HFF-Myc (cell line): ENCODE results near the gene POC1B.

Source experiments
- DNase-seq: peaks from one replicate; pipeline ENCODE4 v3.0.0-alpha.2; 2011; ENCODE audit warnings: low read depth; ENCODE audit errors: extremely low read depth
- H3K4me3 ChIP-seq: replicated peaks from 2 replicates; pipeline ENCODE4 v1.5.1; 2011; ENCODE audit warnings: low read depth, mild to moderate bottlenecking, control low read depth, low read length
- TF ChIP-seq, protein P1 (sequence below): IDR thresholded peaks from 2 replicates; pipeline ENCODE4 v1.5.1; 2012; ENCODE audit warnings: mild to moderate bottlenecking, low read depth, low read length, control low read depth; ENCODE audit errors: missing control alignments

The POC1B gene

GRCh38 chr12:89539426-89540223, 13.8 kb upstream of the POC1B start:
- H3K4me3 ChIP-seq, result no peak overlapping the region
- TF ChIP-seq, protein P1, sequence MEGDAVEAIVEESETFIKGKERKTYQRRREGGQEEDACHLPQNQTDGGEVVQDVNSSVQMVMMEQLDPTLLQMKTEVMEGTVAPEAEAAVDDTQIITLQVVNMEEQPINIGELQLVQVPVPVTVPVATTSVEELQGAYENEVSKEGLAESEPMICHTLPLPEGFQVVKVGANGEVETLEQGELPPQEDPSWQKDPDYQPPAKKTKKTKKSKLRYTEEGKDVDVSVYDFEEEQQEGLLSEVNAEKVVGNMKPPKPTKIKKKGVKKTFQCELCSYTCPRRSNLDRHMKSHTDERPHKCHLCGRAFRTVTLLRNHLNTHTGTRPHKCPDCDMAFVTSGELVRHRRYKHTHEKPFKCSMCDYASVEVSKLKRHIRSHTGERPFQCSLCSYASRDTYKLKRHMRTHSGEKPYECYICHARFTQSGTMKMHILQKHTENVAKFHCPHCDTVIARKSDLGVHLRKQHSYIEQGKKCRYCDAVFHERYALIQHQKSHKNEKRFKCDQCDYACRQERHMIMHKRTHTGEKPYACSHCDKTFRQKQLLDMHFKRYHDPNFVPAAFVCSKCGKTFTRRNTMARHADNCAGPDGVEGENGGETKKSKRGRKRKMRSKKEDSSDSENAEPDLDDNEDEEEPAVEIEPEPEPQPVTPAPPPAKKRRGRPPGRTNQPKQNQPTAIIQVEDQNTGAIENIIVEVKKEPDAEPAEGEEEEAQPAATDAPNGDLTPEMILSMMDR, result no peak
- DNase-seq, result no peak

GRCh38 chr12:89538897-89539296, 13.1 kb upstream of the POC1B start:
- TF ChIP-seq, protein P1, result no peak
- H3K4me3 ChIP-seq, result no peak overlapping the region
- DNase-seq, result no peak

DNA sequence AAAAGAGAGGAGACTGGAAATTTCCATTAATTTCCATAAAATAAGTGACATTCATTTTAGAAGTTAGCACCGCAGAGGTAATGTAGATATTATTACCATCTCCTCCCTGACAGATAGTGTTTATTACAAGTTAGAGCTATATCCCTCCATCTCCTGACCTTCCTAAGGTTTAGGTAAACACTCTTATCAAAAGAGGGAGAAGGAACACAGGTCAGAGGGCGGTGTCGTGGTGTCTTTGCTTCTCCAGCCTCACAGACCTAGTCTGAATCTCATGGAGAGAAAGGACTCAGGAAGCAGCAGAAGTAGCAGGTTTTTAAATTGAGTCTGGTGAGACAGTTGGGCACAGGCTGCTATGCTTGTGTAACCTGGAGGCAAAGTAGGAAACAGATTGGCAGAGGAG, 11.5 kb upstream of the POC1B start:
- no peak overlapping the region for H3K4me3 ChIP-seq
- no peak for DNase-seq
- TF ChIP-seq, protein P1, result no peak

DNA sequence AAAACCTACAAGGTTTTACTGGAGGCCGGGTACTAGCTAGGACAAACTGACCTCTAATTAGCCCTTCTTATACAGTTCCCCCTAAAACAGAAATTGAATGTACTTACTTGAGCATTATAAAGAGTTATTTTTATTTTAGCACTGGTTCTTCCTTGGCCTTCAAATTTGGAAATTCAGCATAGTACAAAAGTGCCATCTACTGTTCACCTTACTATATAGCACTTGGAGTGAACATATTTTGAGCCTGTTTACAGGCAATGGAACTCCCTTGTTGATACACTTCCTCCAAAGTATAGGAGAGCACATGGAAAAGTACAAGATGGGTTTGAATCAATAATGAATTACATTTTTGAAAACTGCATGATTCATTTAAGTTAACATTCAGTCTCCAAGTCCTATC, 3.9 kb upstream of the POC1B start:
- no peak for DNase-seq
- H3K4me3 ChIP-seq, result no peak overlapping the region
- TF ChIP-seq, protein P1, result peak; percentile 55

DNA sequence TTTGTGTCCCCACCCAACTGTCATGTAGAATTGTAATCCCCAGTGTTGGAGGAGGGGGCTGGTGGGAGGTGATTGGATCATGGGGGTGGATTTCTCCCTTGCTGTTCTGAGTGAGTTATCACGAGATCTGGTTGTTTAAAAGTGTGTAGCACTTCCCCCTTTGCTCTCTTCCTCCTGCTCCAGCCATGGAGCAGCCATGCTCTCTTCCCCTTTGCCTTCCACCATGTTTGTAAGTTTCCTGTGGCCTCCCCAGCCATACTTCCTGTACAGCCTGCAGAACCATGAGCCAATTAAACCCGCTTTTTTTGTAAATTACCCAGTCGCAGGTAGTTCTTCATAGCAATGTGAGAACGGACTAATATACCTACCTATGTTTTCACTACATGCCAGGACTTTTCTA, 2.6 kb upstream of the POC1B start:
- H3K4me3 ChIP-seq, result no peak overlapping the region
- DNase-seq, result no peak
- TF ChIP-seq, protein P1, result no peak

DNA sequence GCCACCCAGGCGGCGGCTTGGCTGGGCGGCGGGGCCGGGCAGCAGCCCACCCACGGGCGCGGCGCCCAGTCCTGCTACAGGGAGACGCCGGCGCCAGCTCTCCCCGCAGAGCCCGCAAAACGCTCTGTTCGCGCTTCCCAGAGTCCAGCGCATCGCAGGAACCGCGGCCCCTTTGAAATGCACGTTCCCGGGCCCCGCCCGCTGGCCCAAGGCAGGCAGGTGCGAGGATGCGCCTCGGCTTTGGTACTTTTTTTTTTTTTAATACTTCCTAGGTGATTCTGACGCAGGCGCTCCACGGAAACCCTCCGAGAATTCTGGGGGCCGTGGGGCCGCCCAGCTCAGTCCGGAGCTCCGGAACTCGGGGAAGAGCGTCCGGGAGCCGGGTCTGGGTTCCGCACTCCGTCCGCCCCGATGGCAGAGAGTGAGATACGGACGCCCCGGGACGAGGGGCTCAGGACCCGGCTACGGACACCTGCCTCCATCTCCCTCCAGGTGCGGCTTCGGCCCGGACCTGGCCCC, 483 bp downstream of the POC1B start:
- peak overlapping the region; percentile 67 for H3K4me3 ChIP-seq
- TF ChIP-seq, protein P1, result no peak

More for the DNA sequence above, 483 bp downstream of the POC1B start:
- no peak for DNase-seq
